H1 (cell line): ENCODE measurements around the gene SELENOF. TPM values are rescaled to one million over a fixed set of nuclear protein-coding genes. Genes with fewer than 3 reads are reported as not detected.

Experiments used
- CTCF ChIA-PET: fragments of 300-600 bp; sonication (Branson Sonifier 250); formaldehyde crosslinking; loops from one replicate; lab custom pipeline; 2021; ENCODE audit not compliant: partially characterized antibody; lab: Charles Lee
- POLR2A ChIA-PET: fragments of 300-600 bp; sonication (Branson Sonifier 250); formaldehyde crosslinking; loops from one replicate; lab custom pipeline; 2021; ENCODE audit warnings: inconsistent platforms; ENCODE audit not compliant: partially characterized antibody; lab: Charles Lee
- DNase-seq, 2 experiments: peaks; one replicate each; pipeline versions ENCODE4 v3.0.0 to v3.0.0-alpha.2; 2010 to 2022; ENCODE audit warnings: low spot score in 2 of 2, low read depth in 1 of 2, mixed read lengths in 1 of 2
- FAIRE-seq: peaks from 2 replicates; lab custom pipeline; 2011; peaks lifted over from hg19 to GRCh38; lab: Jason Lieb, UNC
- H2AFZ ChIP-seq: 2 replicates; pipeline ENCODE4 v1.8.1; 2012; ENCODE audit warnings: low read length, inconsistent platforms
- H2AK5ac ChIP-seq: 2 replicates; pipeline ENCODE4 v1.6.1; 2013; ENCODE audit warnings: low read depth, low read length
- H2BK120ac ChIP-seq: replicated peaks from 2 replicates; pipeline ENCODE3; 2013; ENCODE audit warnings: low read depth, low read length, inconsistent platforms
- H2BK12ac ChIP-seq: 2 replicates; pipeline ENCODE4 v1.6.1; 2013; ENCODE audit warnings: low read depth, low read length
- H2BK15ac ChIP-seq: 2 replicates; pipeline ENCODE4 v1.6.1; 2013; ENCODE audit warnings: low read length
- H2BK20ac ChIP-seq: 2 replicates; pipeline ENCODE4 v1.6.1; 2013; ENCODE audit warnings: low read length
- H2BK5ac ChIP-seq: 2 replicates; pipeline ENCODE4 v1.6.1; 2013; ENCODE audit warnings: low read depth, low read length
- H3K14ac ChIP-seq: 2 replicates; pipeline ENCODE4 v1.6.1; 2013; ENCODE audit warnings: inconsistent platforms; ENCODE audit not compliant: insufficient read length
- H3K18ac ChIP-seq: 2 replicates; pipeline ENCODE4 v1.6.1; 2013; ENCODE audit warnings: low read length; ENCODE audit errors: extremely low read depth
- H3K23ac ChIP-seq: 2 replicates; pipeline ENCODE4 v1.6.1; 2013; ENCODE audit warnings: inconsistent platforms; ENCODE audit not compliant: insufficient read length
- H3K23me2 ChIP-seq: 2 replicates; pipeline ENCODE4 v1.6.1; 2013; ENCODE audit warnings: low read depth, low read length
- H3K27ac ChIP-seq: 2 replicates; pipeline ENCODE4 v1.6.1; 2011; ENCODE audit warnings: low read depth, low read length, inconsistent platforms
- H3K27me3 ChIP-seq, 4 experiments: replicated peaks in 1 of 4; 1 replicate in 1 of 4; 2 replicates in 3 of 4; pipeline versions ENCODE4 v1.6.1 to v1.8.1; 2011 to 2013; ENCODE audit warnings: low read length in 3 of 4, mild to moderate bottlenecking in 3 of 4, inconsistent platforms in 2 of 4, mixed read lengths in 2 of 4, moderate library complexity in 1 of 4; ENCODE audit not compliant: control insufficient read depth in 3 of 4, insufficient read depth in 3 of 4; ENCODE audit errors: extremely low read depth in 1 of 4
- H3K36me3 ChIP-seq, 4 experiments: 2 replicates each; pipeline versions ENCODE4 v1.6.1 to v1.8.1; 2011 to 2013; ENCODE audit warnings: mild to moderate bottlenecking in 4 of 4, low read length in 3 of 4, moderate library complexity in 2 of 4, control low read depth in 1 of 4, inconsistent platforms in 1 of 4; ENCODE audit not compliant: insufficient read depth in 4 of 4, control insufficient read depth in 2 of 4
- H3K4ac ChIP-seq: replicated peaks from 2 replicates; pipeline ENCODE3; 2013; ENCODE audit warnings: low read length, low read depth, mixed read lengths, inconsistent platforms; ENCODE audit not compliant: insufficient read length
- H3K4me1 ChIP-seq, 4 experiments: replicated peaks in 1 of 4; 1 replicate in 1 of 4; 2 replicates in 3 of 4; pipeline versions ENCODE4 v1.6.1 to v1.8.1; 2011 to 2013; ENCODE audit warnings: low read length in 3 of 4, inconsistent platforms in 2 of 4, mixed read lengths in 1 of 4; ENCODE audit not compliant: insufficient read depth in 4 of 4, control insufficient read depth in 3 of 4
- H3K4me2 ChIP-seq, 2 experiments: 2 replicates each; pipeline versions ENCODE4 v1.6.1 to v1.8.1; 2011 to 2013; ENCODE audit warnings: low read depth in 2 of 2, low read length in 2 of 2, control low read depth in 1 of 2, inconsistent platforms in 1 of 2, mild to moderate bottlenecking in 1 of 2; ENCODE audit not compliant: insufficient read depth in 1 of 2
- H3K4me3 ChIP-seq, 4 experiments: fragments of 200-600, 300-600 bp in 1 of 4; sonication (generic), shearing (Covaris generic), sonication (Bioruptor Twin) in 1 of 4; 2 replicates each; pipeline versions ENCODE4 v1.5.1 to v1.8.1; 2011 to 2016; ENCODE audit warnings: low read length in 4 of 4, low read depth in 3 of 4, control low read depth in 2 of 4, inconsistent platforms in 2 of 4, mild to moderate bottlenecking in 2 of 4, mixed read lengths in 1 of 4, moderate library complexity in 1 of 4; ENCODE audit not compliant: insufficient read depth in 2 of 4; ENCODE audit errors: extremely low read depth in 1 of 4
- H3K56ac ChIP-seq: replicated peaks from 2 replicates; pipeline ENCODE3; 2013; ENCODE audit warnings: low read depth, mild to moderate bottlenecking, mixed read lengths, low read length, inconsistent platforms; ENCODE audit not compliant: insufficient read length
- H3K79me1 ChIP-seq: 2 replicates; pipeline ENCODE4 v1.6.1; 2013; ENCODE audit warnings: low read depth, low read length, control low read depth
- H3K79me2 ChIP-seq, 2 experiments: 2 replicates each; pipeline versions ENCODE4 v1.6.1 to v1.8.1; 2012 to 2013; ENCODE audit warnings: low read length in 2 of 2, mild to moderate bottlenecking in 2 of 2, inconsistent platforms in 1 of 2; ENCODE audit not compliant: insufficient read depth in 2 of 2, control insufficient read depth in 1 of 2
- H3K9ac ChIP-seq, 4 experiments: replicated peaks in 1 of 4; 1 replicate in 1 of 4; 2 replicates in 3 of 4; pipeline versions ENCODE4 v1.6.1 to v1.8.1; 2011 to 2013; ENCODE audit warnings: low read depth in 3 of 4, low read length in 3 of 4, control low read depth in 2 of 4, mild to moderate bottlenecking in 2 of 4, moderate library complexity in 2 of 4, inconsistent platforms in 1 of 4; ENCODE audit errors: extremely low read depth in 1 of 4
- H3K9me3 ChIP-seq, 2 experiments: 2 replicates each; pipeline versions ENCODE4 v1.6.1 to v1.8.1; 2012 to 2013; ENCODE audit warnings: mild to moderate bottlenecking in 2 of 2, moderate library complexity in 2 of 2, control low read depth in 1 of 2, inconsistent platforms in 1 of 2, low read depth in 1 of 2, low read length in 1 of 2, mixed read lengths in 1 of 2; ENCODE audit not compliant: insufficient read depth in 2 of 2
- H4K20me1 ChIP-seq, 2 experiments: replicated peaks in 1 of 2; 2 replicates each; pipeline versions ENCODE3 to v1.8.1; 2011 to 2013; ENCODE audit warnings: inconsistent platforms in 2 of 2, low read length in 2 of 2, mild to moderate bottlenecking in 1 of 2; ENCODE audit not compliant: insufficient read depth in 2 of 2, control insufficient read depth in 1 of 2
- H4K5ac ChIP-seq: 2 replicates; pipeline ENCODE4 v1.6.1; 2013; ENCODE audit warnings: low read length, low read depth, mixed read lengths, inconsistent platforms; ENCODE audit not compliant: insufficient read length
- H4K8ac ChIP-seq: 2 replicates; pipeline ENCODE4 v1.8.0; 2013; ENCODE audit warnings: mild to moderate bottlenecking, moderate library complexity, low read length, inconsistent platforms; ENCODE audit not compliant: insufficient read depth; ENCODE audit errors: extremely low read depth
- H4K91ac ChIP-seq: replicated peaks from 2 replicates; pipeline ENCODE3; 2013; ENCODE audit warnings: low read length, mixed read lengths, inconsistent platforms; ENCODE audit not compliant: insufficient read length
- BRCA1 ChIP-seq: IDR thresholded peaks from 2 replicates; pipeline ENCODE4 v1.6.1; 2012; ENCODE audit warnings: low read depth, low read length, improper control_type of control experiment
- JUND ChIP-seq: IDR thresholded peaks from 2 replicates; pipeline ENCODE4 v1.6.1; 2011; ENCODE audit warnings: mild to moderate bottlenecking, improper control_type of control experiment, low read length
- RXRA ChIP-seq: IDR thresholded peaks from 2 replicates; pipeline ENCODE4 v1.6.1; 2011; ENCODE audit warnings: low read depth, mild to moderate bottlenecking, low read length, moderate library complexity; ENCODE audit not compliant: insufficient read depth
- TAF1 ChIP-seq: IDR thresholded peaks from 2 replicates; pipeline ENCODE4 v1.6.1; 2011; ENCODE audit warnings: mild to moderate bottlenecking, low read depth, low read length
- TAF7 ChIP-seq: optimal IDR thresholded peaks from 2 replicates; pipeline ENCODE3; 2011; ENCODE audit warnings: low read depth, mild to moderate bottlenecking, inconsistent platforms, low read length, moderate library complexity, borderline replicate concordance
- WGBS, 2 experiments: shearing (Covaris generic) in 1 of 2; methylation state at CpG; one replicate each; pipeline versions ENCODE4 v1.1.6 to v1.1.7; 2013 to 2015; ENCODE audit warnings: low lambda C conversion rate in 2 of 2, mixed read lengths in 2 of 2, inconsistent platforms in 1 of 2, low coverage in 1 of 2, missing lambda C conversion rate in 1 of 2; ENCODE audit not compliant: insufficient replicate concordance in 2 of 2, insufficient coverage in 1 of 2, insufficient read length in 1 of 2; ENCODE audit errors: extremely low coverage in 1 of 2, missing lambda C conversion rate in 1 of 2; 5-methylcytosine and 5-hydroxymethylcytosine counted together
- long read RNA-seq, 2 experiments: library from RNA in 1 of 2; library from capped mRNA in 1 of 2; stranded (forward); transcript quantifications; one replicate each; pipeline ENCODE4 v2.0.0, GENCODE V29; 2021; ENCODE audit warnings: inconsistent platforms in 1 of 2
- polyA minus RNA-seq, 3 experiments: library from RNA; depleted of rRNA, polyadenylated mRNA; stranded (reverse); fragments of >200 nt; gene quantifications; 1 replicate in 2 of 3; 2 replicates in 1 of 3; pipeline ENCODE4 v1.2.3, GENCODE V29; 2011
- polyA plus RNA-seq, 7 experiments: library from polyadenylated mRNA; depleted of rRNA in 3 of 7; stranded (reverse) in 5 of 7; unstranded in 2 of 7; fragments of >200 nt in 5 of 7; fragments of 200-250 nt in 2 of 7; gene quantifications; 1 replicate in 5 of 7; 2 replicates in 1 of 7; 4 replicates in 1 of 7; pipeline versions ENCODE4 v1.2.1 to v1.2.3, GENCODE V29; 2011 to 2013; ENCODE audit warnings: missing spikeins in 2 of 7, mixed read lengths in 2 of 7
- total RNA-seq: library from RNA; stranded (reverse); fragmentation: NEBNext Ultra II Directional; extraction: Animal tissue kit (Norgen Biotek cat#: 25700); gene quantifications from 2 replicates; pipeline ENCODE4 v1.2.1, GENCODE V29; 2021

The SELENOF gene
- total RNA-seq, result 151 and 163 TPM in 2 replicates
- 39.7 and 70.7 TPM in 2 replicates for polyA plus RNA-seq (2011; rRNA removed)
- polyA plus RNA-seq (2011; cell fraction: cytosol; rRNA removed), result 94.3 TPM
- 17.8 TPM for polyA plus RNA-seq (2011; cell fraction: nucleus; rRNA removed)
- polyA plus RNA-seq (2012, experiment 1 of 2), result 83.5 to 132 TPM (median 96.7 TPM) in 4 replicates
- 22.9 TPM for polyA plus RNA-seq (2012, experiment 2 of 2)
- polyA plus RNA-seq (2013, experiment 1 of 2), result 131 TPM
- polyA plus RNA-seq (2013, experiment 2 of 2), result 164 TPM
- polyA minus RNA-seq (2011; rRNA and poly(A)+ RNA removed), result 52.4 and 54.0 TPM in 2 replicates
- 34.4 TPM for polyA minus RNA-seq (2011; cell fraction: cytosol; rRNA and poly(A)+ RNA removed)
- polyA minus RNA-seq (2011; cell fraction: nucleus; rRNA and poly(A)+ RNA removed), result 44.1 TPM
- long read RNA-seq, experiment 1, transcript SELENOF-202 (4 exons, 1,220 nt), result minor isoform, 9 of 187 reads
- long read RNA-seq, experiment 1, transcript SELENOF-201 (5 exons, 1,781 nt), result major isoform, 127 of 187 reads
- long read RNA-seq, experiment 1, partial matches to known transcripts, result 13 of 187 reads
- long read RNA-seq, experiment 1, other reads (novel, unspliced or antisense), result 38 of 187 reads
- long read RNA-seq, experiment 2, transcript SELENOF-205 (5 exons, 831 nt), result minor isoform, 12 of 418 reads
- long read RNA-seq, experiment 2, transcript SELENOF-202 (4 exons, 1,220 nt), result minor isoform, 23 of 418 reads
- long read RNA-seq, experiment 2, transcript SELENOF-201 (5 exons, 1,781 nt), result major isoform, 367 of 418 reads
- long read RNA-seq, experiment 2, partial matches to known transcripts, result 2 of 418 reads
- long read RNA-seq, experiment 2, other reads (novel, unspliced or antisense), result 13 of 418 reads

DNA sequence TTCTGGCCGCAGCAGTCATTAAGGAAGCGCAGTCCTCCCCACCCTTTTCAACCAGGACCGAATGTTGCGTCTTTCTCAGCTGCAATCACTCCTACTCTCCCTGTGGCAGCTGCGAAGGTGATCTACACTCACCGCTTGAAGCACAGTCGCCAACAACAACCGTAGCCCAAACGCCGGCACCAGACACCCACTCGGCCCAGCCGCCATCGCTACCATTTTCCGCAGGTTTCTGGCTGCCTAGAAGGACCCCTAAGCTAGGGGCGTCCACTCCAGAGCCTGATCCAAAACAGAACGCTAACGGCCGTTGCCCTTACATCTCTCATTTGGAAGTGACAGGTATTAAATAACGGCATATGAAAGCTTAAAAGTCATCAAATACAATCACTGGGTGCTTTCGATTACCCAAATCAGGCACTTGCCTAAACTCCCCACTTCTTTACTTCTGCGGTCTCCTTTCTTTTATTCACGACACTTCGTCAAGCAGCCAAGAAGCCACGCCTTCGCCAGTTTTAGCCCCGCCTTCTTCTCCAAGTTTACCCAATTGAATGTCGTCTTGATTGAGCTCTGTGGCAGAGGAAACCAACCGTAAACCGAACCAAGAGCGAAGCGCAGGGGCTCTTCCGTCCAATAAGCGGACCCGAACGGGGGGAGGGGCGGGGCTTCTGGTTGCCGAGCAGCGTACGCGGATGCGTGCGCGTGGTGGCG lies at the start of gene SELENOF:
Gene SELENOF (minus strand): TSS at position 231 of the 705 bp plus-strand sequence. CDS start 15 bp downstream, at position 216.
- Histone ChIP-seq H3K56ac (peak within 1 kb of the TSS; percentile 77), H2AK5ac (peak within 1 kb of the TSS; percentile 84; the same call in 1 of the 2 replicates), H2BK120ac (peak within 1 kb of the TSS; percentile 69), H4K20me1 (peaks cover 4 to 7% of the 10 kb centered on the region in 2 experiments), H3K79me1 (no peaks in the 10 kb centered on the region), H3K79me2 (peaks cover 37 to 90% of the 10 kb centered on the region in 2 experiments), H3K23me2 (no peaks in the 10 kb centered on the region), H3K4ac (peak within 1 kb of the TSS; percentile 17), H4K5ac (peak within 1 kb of the TSS; percentile 97), H2AFZ (peak within 1 kb of the TSS; percentile 94; the same call in 1 of the 2 replicates), H3K27ac (peak within 1 kb of the TSS; percentile 96), H2BK20ac (no peak within 1 kb of the TSS), H3K18ac (peak within 1 kb of the TSS; percentile 89), H3K9ac (peak within 1 kb of the TSS; percentile 98 to 100 (median 99)), H3K9me3 (no peaks in the 10 kb centered on the region), H2BK15ac (peak within 1 kb of the TSS; percentile 100), H3K27me3 (no peaks in the 10 kb centered on the region), H3K23ac (no peak within 1 kb of the TSS), H2BK5ac (peak within 1 kb of the TSS; percentile 99), H2BK12ac (peak within 1 kb of the TSS; percentile 94; the same call in 1 of the 2 replicates), H4K91ac (peak within 1 kb of the TSS; percentile 69), H3K4me2 (peak within 1 kb of the TSS; percentile 74 to 79), H3K14ac (no peak within 1 kb of the TSS), H3K36me3 (peaks cover 0 to 3% (median 1%) of the 10 kb centered on the region in 4 experiments; a peak in 1 of 8 replicates), H3K4me3 (peak within 1 kb of the TSS; percentile 98 to 99 (median 99)), H4K8ac (peak within 1 kb of the TSS; percentile 99; the same call in 1 of the 2 replicates), H3K4me1 (peaks cover 0 to 3% (median 2%) of the 10 kb centered on the region in 4 experiments; a peak in 3 of 7 replicates)
- POLR2A ChIA-PET, result interaction anchor here (0.7 to 5.1 kb wide), 26 partner anchors 10 to 421 kb away, joined by 3 to 49 read pairs (median 4); partner anchors contain the start of gene SH3GLB1
- CTCF ChIA-PET, result interaction anchor here (0.8 to 1.4 kb wide), 3 partner anchors 22 to 100 kb away, joined by 3 read pairs; no protein-coding TSS in a partner anchor
- FAIRE-seq, result peak; percentile 91
- WGBS, 2 experiments, result 2% methylated on average over 40 of the region's 44 CpGs; no CpG with 5 or more reads in 1 of the 2 experiments
- DNase-seq, result peak in 1 of 2 experiments; percentile 100
- TF ChIP-seq BRCA1 (no peak), RXRA (no peak), JUND (no peak), TAF7 (peak; percentile 94), TAF1 (peak; percentile 99)
